ENCODE measurements around the gene FER.

DNA sequence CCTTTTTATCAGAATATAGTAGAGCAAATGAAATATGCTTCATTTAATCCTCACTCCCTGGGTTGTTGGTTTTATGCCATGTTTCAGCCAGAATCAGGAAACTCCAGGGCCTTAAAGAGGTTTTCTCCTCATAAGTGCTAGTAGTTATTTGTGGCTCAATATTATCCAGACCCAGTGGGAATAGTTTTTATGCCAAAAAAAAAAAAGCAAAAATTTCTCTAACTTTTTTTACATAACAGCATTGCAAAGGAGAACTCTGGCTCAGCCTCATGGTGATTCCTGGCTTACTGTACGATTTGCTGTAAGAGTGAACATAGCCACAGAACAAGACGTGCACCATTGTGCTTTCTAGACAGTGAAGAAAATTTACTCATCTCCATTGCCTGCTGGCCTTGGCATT lies 429.5 kb downstream of the FER start:
- TF ChIP-seq, protein P1, sequence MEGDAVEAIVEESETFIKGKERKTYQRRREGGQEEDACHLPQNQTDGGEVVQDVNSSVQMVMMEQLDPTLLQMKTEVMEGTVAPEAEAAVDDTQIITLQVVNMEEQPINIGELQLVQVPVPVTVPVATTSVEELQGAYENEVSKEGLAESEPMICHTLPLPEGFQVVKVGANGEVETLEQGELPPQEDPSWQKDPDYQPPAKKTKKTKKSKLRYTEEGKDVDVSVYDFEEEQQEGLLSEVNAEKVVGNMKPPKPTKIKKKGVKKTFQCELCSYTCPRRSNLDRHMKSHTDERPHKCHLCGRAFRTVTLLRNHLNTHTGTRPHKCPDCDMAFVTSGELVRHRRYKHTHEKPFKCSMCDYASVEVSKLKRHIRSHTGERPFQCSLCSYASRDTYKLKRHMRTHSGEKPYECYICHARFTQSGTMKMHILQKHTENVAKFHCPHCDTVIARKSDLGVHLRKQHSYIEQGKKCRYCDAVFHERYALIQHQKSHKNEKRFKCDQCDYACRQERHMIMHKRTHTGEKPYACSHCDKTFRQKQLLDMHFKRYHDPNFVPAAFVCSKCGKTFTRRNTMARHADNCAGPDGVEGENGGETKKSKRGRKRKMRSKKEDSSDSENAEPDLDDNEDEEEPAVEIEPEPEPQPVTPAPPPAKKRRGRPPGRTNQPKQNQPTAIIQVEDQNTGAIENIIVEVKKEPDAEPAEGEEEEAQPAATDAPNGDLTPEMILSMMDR (IDR thresholded peaks at IDR 0.05; ENCODE audit: poor library complexity) = no peak
- TF ChIP-seq EZH2 (IDR thresholded peaks at IDR 0.05; ENCODE audit: borderline replicate concordance) = no peak
